Measurements from ENCODE around the gene RAI1. TPM values are rescaled to one million over a fixed set of nuclear protein-coding genes. Genes with fewer than 3 reads are reported as not detected.

RAI1 gene
- total RNA-seq, 4 donors from 2014 or later = 19.4 to 38.2 (median 35.3) TPM

DNA sequence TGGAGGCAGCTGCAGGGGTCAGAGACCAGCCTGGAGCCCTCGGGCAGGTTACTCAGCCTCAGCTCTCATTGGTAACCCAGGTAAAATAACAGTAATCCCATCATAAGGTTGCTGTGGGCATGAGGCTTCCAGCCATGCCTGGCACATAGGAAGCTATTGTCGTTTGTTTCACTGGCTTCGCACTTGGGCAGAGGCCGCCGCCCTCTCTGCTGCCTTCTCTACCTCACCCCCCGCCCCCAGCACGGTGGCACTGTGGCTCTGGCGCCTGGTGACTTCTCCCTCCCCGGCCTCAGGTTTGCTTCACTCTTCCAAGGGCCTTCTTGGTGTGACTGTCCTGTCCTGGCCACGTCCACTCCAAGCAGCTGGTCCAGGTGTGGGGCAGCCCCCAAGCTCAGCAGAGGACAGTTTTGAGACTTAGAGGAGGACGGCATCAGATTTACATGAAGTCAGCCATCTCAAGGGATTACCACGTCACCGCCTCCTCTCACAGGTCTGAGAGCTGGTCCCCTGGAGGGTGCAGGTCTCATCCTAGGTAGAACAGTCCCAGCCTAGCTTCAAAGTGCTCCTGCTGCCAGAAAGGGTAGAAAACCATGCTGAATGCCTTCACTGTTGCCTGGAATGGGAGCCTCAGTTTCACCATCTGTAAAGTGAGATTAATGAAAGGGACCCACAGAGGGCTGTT, 120.7 kb downstream of the RAI1 start:
- no peak for DNase-seq (ENCODE audit: low spot score in 2 of 2)
- intact Hi-C loops (cut with DNase I; ENCODE audit: low total_unique reads) = no loop called here
- no peak overlapping the region for H3K4me3 ChIP-seq (ENCODE audit: low read depth, poor library complexity, severe bottlenecking)
- WGBS, 2 donors = 86 to 89% methylated on average over 13 of the region's 13 CpGs
- TF ChIP-seq, protein P1, sequence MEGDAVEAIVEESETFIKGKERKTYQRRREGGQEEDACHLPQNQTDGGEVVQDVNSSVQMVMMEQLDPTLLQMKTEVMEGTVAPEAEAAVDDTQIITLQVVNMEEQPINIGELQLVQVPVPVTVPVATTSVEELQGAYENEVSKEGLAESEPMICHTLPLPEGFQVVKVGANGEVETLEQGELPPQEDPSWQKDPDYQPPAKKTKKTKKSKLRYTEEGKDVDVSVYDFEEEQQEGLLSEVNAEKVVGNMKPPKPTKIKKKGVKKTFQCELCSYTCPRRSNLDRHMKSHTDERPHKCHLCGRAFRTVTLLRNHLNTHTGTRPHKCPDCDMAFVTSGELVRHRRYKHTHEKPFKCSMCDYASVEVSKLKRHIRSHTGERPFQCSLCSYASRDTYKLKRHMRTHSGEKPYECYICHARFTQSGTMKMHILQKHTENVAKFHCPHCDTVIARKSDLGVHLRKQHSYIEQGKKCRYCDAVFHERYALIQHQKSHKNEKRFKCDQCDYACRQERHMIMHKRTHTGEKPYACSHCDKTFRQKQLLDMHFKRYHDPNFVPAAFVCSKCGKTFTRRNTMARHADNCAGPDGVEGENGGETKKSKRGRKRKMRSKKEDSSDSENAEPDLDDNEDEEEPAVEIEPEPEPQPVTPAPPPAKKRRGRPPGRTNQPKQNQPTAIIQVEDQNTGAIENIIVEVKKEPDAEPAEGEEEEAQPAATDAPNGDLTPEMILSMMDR (IDR thresholded peaks at IDR 0.05) = no peak
- TF ChIP-seq POLR2A (IDR thresholded peaks at IDR 0.05) = no peak

DNA sequence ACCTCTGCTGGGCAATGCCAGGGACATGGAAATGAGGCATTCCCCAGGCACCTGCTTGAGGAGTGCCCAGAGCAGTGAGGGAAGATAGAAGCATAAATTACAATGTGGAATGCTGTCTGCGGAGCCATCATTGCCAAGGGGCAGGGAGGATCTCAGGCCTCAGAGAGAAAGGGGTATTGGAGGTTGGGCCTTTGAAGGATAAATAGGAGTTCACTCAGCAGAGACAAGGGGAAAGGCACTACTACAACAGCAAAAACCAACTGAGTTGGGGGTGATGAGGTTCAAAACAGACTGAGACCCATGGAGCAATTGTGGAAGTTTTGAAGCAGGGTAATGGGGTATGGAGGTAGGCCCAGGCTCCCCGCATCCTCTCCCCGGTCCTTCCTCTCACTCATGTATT, 122.7 kb downstream of the RAI1 start:
- intact Hi-C loops (cut with DNase I; ENCODE audit: low total_unique reads) = no loop called here
- DNase-seq (ENCODE audit: low spot score in 2 of 2) = no peak
- no peak overlapping the region for H3K4me3 ChIP-seq (ENCODE audit: low read depth, poor library complexity, severe bottlenecking)
- WGBS, 2 donors = 83 to 86% methylated on average over 3 of the region's 3 CpGs
- no peak for TF ChIP-seq POLR2A (IDR thresholded peaks at IDR 0.05)
- TF ChIP-seq, protein P1 (IDR thresholded peaks at IDR 0.05) = no peak

DNA sequence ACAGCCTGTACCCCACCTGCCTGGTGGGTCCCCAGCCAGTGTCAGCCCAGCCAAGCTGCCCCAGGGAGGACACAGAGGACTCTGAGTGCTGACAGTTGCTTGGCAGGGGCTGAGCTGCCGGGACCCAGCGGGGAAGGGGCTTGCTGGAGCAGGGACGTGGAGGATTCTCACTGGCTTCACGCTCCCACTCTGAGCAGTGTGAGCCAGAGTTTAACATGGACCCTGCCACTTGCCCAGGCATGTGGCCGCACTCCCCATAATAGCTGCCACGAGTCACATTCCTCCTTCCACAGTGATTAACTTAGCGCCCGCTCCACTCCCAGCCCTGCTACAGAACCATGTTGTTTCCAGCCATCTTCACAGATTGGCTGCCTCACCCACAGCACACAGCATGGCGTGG, 124.3 kb downstream of the RAI1 start:
- 46 to 57% methylated on average over 8 to 9 of the region's 9 CpGs for WGBS, 2 donors
- intact Hi-C loops (cut with DNase I; ENCODE audit: low total_unique reads) = no loop called here
- no peak for DNase-seq (ENCODE audit: low spot score in 2 of 2)

DNA sequence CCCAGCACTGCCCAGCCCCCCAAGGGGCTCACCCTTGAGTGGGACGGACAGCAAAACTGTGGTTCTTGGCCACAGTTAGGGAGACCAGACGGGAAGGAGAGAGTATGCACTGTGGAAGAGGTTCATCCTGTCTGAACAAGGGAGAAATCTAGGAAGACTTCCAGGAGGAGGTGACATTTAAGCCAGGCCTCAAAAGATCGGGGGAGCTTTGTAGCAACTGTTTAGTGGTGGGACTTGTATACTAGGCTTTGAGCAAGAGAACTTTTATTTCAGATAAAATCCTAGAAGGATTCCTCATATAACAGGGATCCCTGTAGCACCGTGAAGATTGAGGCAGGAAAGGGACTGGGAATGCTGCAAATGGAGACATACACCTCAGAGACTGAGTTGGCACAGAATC, 124.8 kb downstream of the RAI1 start:
- TF ChIP-seq, protein P1 (IDR thresholded peaks at IDR 0.05) = no peak
- no peak for TF ChIP-seq POLR2A (IDR thresholded peaks at IDR 0.05)
- intact Hi-C loops (cut with DNase I; ENCODE audit: low total_unique reads) = no loop called here

More for the DNA sequence above, 124.3 kb downstream of the RAI1 start:
- TF ChIP-seq, protein P1 (IDR thresholded peaks at IDR 0.05) = no peak
- TF ChIP-seq POLR2A (IDR thresholded peaks at IDR 0.05) = no peak
- H3K4me3 ChIP-seq (ENCODE audit: low read depth, poor library complexity, severe bottlenecking) = no peak overlapping the region

DNA sequence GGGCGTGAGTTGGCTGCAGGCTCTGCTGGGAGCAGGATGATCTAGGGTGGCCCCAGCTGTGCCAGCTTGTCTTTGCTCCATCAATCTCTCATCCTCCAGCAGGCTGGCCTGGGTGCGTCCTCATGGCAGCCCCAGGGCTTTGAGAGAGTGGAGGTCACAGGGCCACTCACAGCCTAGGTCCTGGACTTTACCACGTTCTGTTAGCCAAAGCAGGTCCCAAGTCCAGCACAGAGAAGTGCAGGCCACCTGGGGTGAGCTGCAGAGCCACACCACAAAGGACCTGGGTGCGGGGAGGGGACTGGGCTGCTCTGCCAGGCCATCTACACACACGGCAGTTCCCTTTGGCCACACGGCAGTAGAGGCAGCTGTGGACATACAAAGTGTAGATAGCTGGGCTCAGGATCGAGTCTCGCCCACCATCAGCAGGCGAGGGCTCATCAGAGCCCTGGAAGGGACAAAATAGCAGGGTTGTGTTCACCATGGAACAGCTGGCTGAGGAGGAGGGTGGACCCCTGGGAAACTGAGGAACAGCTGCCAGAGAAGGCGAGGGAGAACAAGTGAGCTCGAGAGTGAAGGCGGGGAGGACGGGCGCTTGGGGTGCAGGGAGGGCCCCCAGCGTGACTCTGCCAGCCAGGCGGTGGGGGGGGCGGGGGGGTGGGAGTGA, 125.5 kb downstream of the RAI1 start:
- 76 to 78% methylated on average over 17 of the region's 17 CpGs for WGBS, 2 donors
- intact Hi-C loops (cut with DNase I; ENCODE audit: low total_unique reads) = no loop called here
- no peak overlapping the region for H3K4me3 ChIP-seq (ENCODE audit: low read depth, poor library complexity, severe bottlenecking)
- no peak for DNase-seq (ENCODE audit: low spot score in 2 of 2)
- TF ChIP-seq, protein P1 (IDR thresholded peaks at IDR 0.05) = no peak
- no peak for TF ChIP-seq POLR2A (IDR thresholded peaks at IDR 0.05)

More for the DNA sequence above, 124.8 kb downstream of the RAI1 start:
- WGBS, 2 donors = 80 to 90% methylated on average over 4 of the region's 4 CpGs
- no peak for DNase-seq (ENCODE audit: low spot score in 2 of 2)
- no peak overlapping the region for H3K4me3 ChIP-seq (ENCODE audit: low read depth, poor library complexity, severe bottlenecking)

All from lower leg skin (tissue), 4 donors.